ENCODE results near the gene NFX1. TPM values are rescaled to one million over a fixed set of nuclear protein-coding genes. Genes with fewer than 3 reads are reported as not detected.

Gene NFX1
- total and polyA plus RNA-seq, 3 donors from 2014 or later = 30.0 to 48.6 (median 46.7) TPM

DNA sequence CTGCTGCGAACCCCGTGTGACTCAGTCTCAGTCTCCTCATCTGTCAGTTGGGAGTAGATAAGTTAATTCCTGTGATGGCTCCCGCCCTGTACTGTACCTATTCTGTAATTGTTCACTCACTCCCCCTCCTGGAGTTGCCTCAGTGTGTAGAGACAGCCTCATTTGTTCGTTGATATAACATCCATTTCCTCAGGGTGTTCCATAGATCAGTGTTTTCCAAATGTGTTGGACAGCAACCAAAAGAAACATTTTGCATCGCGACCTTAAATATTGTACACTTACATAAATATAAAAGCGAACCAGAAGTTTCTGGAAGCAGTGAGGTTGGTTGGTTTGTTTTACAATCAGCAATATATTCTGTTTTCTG, 698 bp downstream of the NFX1 start:
- intact Hi-C loops (cut with DNase I; ENCODE audit: low total_unique reads) = no loop called here
- TF ChIP-seq POLR2A (IDR thresholded peaks at IDR 0.05) = no peak
- TF ChIP-seq, protein P1, sequence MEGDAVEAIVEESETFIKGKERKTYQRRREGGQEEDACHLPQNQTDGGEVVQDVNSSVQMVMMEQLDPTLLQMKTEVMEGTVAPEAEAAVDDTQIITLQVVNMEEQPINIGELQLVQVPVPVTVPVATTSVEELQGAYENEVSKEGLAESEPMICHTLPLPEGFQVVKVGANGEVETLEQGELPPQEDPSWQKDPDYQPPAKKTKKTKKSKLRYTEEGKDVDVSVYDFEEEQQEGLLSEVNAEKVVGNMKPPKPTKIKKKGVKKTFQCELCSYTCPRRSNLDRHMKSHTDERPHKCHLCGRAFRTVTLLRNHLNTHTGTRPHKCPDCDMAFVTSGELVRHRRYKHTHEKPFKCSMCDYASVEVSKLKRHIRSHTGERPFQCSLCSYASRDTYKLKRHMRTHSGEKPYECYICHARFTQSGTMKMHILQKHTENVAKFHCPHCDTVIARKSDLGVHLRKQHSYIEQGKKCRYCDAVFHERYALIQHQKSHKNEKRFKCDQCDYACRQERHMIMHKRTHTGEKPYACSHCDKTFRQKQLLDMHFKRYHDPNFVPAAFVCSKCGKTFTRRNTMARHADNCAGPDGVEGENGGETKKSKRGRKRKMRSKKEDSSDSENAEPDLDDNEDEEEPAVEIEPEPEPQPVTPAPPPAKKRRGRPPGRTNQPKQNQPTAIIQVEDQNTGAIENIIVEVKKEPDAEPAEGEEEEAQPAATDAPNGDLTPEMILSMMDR (IDR thresholded peaks at IDR 0.05) = no peak
- H3K27ac ChIP-seq = peak overlapping the region; percentile 89 to 95
- no peaks in the 10 kb centered on the region for H3K36me3 ChIP-seq (ENCODE audit: low read depth, missing control alignments)
- H3K27me3 ChIP-seq = no peaks in the 10 kb centered on the region
- 7 to 14% methylated on average over 6 to 7 of the region's 7 CpGs for WGBS, 2 donors
- H3K9me3 ChIP-seq = no peaks in the 10 kb centered on the region
- no peak for DNase-seq
- H3K4me1 ChIP-seq = peaks cover 23% of the 10 kb centered on the region
- peak overlapping the region; percentile 73 to 86 for H3K4me3 ChIP-seq

GRCh38 chr9:33291901-33292300, 1.6 kb downstream of the NFX1 start:
- H3K27ac ChIP-seq = no peak overlapping the region
- WGBS, 2 donors = 73 to 76% methylated on average over 5 of the region's 5 CpGs
- no peak overlapping the region for H3K4me3 ChIP-seq
- no peaks in the 10 kb centered on the region for H3K36me3 ChIP-seq (ENCODE audit: low read depth, missing control alignments)
- no peak for DNase-seq
- H3K9me3 ChIP-seq = no peaks in the 10 kb centered on the region
- no peaks in the 10 kb centered on the region for H3K27me3 ChIP-seq
- TF ChIP-seq, protein P1 (IDR thresholded peaks at IDR 0.05) = no peak
- TF ChIP-seq POLR2A (IDR thresholded peaks at IDR 0.05) = no peak
- peaks cover 23% of the 10 kb centered on the region for H3K4me1 ChIP-seq
- intact Hi-C loops (cut with DNase I; ENCODE audit: low total_unique reads) = no loop called here

- peaks cover 30% of the 10 kb centered on the region for H3K4me1 ChIP-seq
- no peak overlapping the region for H3K4me3 ChIP-seq
- H3K9me3 ChIP-seq = no peaks in the 10 kb centered on the region
- H3K27ac ChIP-seq = no peak overlapping the region
- TF ChIP-seq, protein P1 (IDR thresholded peaks at IDR 0.05) = no peak
- TF ChIP-seq POLR2A (IDR thresholded peaks at IDR 0.05) = no peak
- 93 to 95% methylated on average over 2 of the region's 2 CpGs for WGBS, 2 donors
- H3K36me3 ChIP-seq (ENCODE audit: low read depth, missing control alignments) = no peaks in the 10 kb centered on the region
- intact Hi-C loops (cut with DNase I; ENCODE audit: low total_unique reads) = no loop called here
- no peaks in the 10 kb centered on the region for H3K27me3 ChIP-seq
- no peak for DNase-seq
These were observed 3.5 kb downstream of the NFX1 start for GRCh38 chr9:33293782-33294181.

GRCh38 chr9:33294670-33295432, 4.5 kb downstream of the NFX1 start:
- Histone ChIP-seq H3K36me3 (ENCODE audit: low read depth, missing control alignments) (no peaks in the 10 kb centered on the region), H3K4me1 (peaks cover 27% of the 10 kb centered on the region), H3K27ac (no peak overlapping the region), H3K27me3 (no peaks in the 10 kb centered on the region), H3K9me3 (no peaks in the 10 kb centered on the region), H3K4me3 (no peak overlapping the region)
- 85 to 87% methylated on average over 12 of the region's 12 CpGs for WGBS, 2 donors
- DNase-seq = no peak
- intact Hi-C loops (cut with DNase I; ENCODE audit: low total_unique reads) = no loop called here
- no peak for TF ChIP-seq POLR2A (IDR thresholded peaks at IDR 0.05)
- TF ChIP-seq, protein P1 (IDR thresholded peaks at IDR 0.05) = no peak

- TF ChIP-seq POLR2A (IDR thresholded peaks at IDR 0.05) = no peak
- TF ChIP-seq, protein P1 (IDR thresholded peaks at IDR 0.05) = no peak
- Histone ChIP-seq H3K4me1 (peaks cover 27% of the 10 kb centered on the region), H3K27me3 (no peaks in the 10 kb centered on the region), H3K4me3 (no peak overlapping the region), H3K36me3 (ENCODE audit: low read depth, missing control alignments) (no peaks in the 10 kb centered on the region), H3K27ac (no peak overlapping the region), H3K9me3 (no peaks in the 10 kb centered on the region)
- DNase-seq = no peak
- intact Hi-C loops (cut with DNase I; ENCODE audit: low total_unique reads) = no loop called here
- 90 to 92% methylated on average over 2 of the region's 2 CpGs for WGBS, 2 donors
These were observed 5.3 kb downstream of the NFX1 start for GRCh38 chr9:33295571-33295970.

Measured in testis (tissue), 3 donors.